ENCODE measurements around the gene CDYL2.
"Not testable (repeated sequence)": the region's sequence is repeated elsewhere in the genome, so short reads cannot be mapped to it uniquely, and the experiment has no call there.

Gene CDYL2

DNA sequence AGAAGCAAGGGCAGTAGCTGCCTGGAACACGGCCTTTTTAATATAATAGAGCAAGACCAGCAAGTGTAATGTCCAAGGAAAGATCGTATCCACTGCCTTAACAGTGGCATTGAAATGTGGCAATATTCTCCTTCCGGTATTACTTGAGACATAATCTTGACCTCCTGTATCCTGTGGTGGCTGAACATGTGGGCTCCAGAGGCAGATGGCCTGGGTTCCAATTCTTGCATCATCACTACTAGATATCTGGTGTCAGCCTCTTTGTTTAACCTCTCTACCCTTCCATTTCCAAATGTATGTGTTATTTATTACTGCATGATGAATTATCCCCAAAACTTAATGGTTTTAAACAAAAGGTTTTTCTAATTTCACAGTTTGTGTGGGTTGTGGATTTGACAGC, 3.5 kb upstream of the CDYL2 start:
- no peak for DNase-seq

DNA sequence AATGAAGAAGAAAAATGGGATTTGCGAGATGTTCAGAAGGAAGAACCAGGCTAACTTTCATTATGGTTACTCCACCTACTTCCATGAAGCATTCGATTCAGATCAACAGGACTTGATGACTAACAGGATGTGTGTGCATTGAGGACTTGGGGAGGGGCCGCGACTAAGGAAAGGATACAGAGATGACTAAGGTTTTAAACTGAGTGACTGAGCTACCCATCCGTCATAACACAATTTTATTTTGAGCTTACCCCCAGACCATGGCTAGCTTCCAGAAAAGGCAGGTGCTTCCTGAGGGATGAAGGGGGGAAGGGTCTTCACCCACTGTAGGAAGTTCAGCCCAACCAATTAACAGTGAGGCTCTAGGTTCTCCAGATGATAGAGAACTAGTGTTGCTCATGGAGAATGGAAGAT, 2.5 kb upstream of the CDYL2 start:
- no peak for DNase-seq

DNA sequence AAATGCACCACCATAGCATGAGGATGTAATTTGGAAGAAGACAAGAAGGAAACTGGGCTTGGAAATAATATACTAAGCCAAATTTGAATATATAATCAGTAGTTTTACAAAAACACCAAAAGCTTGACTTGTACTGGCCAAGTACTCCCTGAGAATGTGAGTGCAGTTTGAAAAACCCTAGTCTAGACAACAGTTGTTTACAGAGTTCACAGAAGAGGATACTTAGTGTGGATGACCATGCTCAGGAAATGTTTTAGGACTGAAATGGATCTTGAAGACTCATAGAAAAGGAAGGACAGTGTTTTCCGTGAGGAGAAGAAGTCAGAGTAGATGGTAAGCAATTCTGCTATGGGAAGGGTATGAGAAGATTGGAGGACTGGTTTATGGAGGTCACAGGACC, 1.9 kb upstream of the CDYL2 start:
- DNase-seq: no peak

DNA sequence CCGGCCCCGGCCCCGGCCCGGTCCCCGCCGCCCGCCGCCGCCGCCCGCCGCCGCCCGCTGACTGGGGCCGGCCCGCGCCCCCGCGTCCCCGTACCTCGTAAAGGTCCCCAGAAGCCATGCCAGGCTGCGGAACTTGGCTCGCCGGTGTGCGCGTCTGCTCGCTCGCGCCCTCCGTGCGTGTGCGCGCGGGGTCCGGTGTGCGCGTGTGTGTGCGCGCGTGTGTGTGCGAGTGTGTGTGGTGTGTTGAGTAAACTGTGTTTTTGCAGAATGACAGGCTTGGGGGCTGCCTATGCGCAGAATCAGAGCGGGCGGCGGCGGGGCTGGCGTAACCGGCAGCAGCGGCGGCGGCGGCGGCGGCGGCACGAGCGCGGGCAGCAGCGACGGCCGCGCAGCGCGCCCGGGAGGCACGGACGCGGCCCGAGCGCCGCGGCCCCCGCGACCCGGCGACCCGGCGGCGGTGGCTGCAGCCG, 307 bp downstream of the CDYL2 start:
- no peak for DNase-seq

DNA sequence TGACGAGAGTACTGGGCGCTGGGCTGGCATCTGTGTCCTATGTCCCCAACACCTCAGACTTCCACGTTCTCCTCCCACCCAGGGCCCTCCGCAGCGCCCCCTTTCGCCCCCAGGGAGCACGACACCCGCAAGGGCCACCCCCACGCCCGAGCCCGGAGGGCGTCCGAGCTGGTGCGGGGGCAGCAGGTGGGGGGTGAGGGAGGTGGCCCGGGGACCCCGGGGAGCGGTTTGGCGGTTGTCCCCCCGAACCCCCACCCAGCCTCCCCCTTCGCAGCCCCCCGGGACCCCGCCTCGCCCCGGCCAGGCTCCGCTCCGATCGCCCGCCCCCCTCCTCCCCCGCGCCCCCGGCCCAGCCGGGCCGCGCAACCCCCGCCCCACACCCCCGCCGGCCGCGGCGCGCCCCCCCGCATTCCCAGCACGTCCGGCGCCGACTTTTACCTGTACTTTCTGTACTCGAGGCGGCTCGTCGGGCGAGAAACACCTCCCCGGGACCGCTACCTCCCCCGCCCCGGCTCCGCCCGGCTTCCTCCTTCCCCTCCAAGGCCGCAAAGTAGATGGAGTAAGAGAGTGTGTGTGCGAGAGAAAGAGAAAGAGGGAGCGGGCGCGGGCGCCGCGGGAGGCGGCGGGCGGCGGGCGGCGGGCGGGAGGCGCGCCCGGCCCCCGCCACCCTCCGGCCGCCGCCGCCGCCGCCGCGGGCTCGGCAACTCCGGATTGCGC, 901 bp downstream of the CDYL2 start:
- no peak for DNase-seq

DNA sequence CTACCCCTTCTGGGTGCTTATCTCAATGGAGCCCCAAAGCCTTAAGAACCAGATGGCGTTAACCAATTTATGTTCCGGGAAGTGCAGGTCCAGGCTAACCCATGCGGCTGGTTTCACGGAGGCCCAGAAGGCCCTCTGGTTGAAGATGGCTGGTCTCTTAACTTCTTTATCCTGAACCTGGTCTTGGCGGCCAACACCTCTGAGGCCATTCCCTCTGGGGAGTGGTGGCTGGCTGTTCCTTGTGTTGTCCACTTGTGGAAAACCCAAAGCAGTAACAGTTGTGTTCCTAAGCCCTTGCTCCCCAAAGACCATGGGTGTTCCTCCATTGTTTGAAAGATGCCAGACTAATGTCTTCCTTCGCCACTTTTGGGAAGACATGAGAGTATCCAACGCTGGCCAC, 1.5 kb downstream of the CDYL2 start:
- DNase-seq: no peak

DNA sequence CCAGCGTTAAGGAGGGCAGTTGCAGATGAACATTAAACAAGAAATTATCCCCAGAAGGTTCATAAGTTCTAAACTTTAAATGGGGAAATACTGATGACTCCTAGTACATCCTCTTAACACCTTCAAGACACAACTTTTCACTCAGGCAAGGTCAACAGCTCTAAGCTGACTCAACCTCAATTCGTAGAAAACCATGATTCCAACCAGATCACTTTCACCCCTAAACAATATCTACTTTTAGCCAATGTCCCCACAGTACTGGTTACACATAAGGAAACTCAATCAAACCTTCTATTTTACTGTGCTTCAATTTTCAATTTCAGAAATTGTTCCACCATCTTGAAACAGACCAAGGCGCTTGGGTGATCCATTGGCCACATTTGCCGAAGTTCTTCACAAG, 2.3 kb downstream of the CDYL2 start:
- no peak for DNase-seq

DNA sequence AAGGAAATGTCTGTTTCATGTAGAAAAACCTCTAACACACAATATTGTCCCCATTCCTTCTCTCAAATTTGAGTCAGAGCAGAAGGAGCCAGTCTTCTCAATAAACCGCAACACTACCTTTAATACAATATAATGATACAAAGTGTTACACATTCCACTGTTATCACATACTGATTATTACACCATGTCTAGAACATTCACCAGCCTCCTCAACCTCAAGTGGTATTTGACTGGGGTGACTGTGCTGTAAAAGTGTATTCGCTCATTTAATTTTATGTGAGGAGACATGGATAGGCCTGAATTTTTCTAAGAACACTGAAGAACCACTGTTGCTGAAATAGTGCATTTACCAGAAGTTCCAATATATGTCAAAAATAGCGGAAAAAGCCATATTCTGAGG, 10.3 kb downstream of the CDYL2 start:
- DNase-seq: no peak

DNA sequence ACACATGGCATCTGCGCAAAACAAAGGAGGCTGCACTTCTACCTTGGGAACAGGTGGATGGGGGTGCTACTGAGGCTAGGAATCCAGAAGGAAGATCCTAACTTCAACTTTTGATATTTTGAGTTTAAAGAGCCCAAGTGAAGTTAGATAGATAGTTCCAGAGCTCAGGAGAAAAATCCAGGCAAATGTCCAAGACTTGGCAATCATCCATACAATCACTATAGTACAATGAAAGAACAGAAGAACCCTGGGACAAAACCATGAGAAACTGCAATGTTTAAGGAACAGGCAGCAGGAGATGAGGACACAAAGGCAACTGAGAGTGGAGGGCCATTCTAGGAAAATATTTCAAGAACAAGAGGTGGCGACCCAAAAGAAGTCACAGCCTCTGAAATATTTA, 12.4 kb downstream of the CDYL2 start:
- DNase-seq: no peak

DNA sequence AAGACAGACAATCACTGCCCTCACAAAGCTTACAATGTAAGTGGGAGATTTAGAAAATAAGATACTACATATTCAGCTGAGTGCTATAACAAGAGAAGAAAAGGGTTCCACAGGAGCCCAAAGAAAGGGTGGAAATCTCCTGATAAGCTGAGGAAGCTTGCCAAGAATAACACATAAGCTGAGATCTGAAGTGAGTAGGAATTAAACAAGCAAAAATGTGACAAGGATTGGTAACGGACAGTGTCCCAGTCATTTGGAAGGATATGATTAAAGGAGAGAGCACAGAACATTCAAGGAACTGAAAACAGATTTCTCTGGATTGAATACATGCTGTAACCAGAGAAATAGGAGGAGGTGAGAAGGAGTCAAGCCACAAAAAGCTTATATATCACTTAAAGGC, 13.0 kb downstream of the CDYL2 start:
- DNase-seq: no peak

DNA sequence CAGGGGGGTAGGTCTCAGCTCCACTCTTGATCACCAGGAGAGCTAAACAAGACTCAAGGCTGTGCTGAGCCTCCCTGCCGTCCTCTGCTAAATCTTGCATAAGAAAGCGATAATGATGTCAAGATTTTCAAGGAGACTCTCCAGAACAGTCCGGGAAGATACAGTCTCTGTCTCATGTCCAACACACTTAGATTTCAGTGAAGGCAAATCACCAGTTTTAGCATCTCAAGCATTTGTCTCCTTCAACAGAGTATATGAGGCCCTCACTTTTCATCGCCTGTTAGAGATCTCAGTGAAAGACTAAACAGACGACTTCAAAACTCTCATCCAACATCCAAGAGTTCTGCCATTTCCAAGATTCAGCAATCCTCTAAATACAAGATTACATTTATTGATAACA, 13.6 kb downstream of the CDYL2 start:
- no peak for DNase-seq

DNA sequence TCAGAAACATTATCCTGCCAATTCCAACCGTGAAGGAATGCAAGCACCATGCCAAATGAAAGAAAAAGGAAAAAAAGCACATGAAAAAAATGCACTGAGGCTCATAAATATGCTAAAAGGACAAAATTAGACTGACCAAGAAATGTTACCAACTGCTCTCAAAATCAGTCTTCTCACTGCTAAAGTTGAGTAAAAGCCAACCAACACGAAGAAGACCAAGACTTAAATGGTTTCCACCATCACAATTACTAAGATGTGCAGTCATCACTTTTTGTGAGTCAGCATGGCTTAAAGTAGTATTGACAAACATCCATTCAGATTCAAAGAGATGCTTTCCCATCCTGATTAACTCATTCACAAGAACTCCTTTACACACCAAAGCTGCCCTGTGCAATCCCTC, 16.4 kb downstream of the CDYL2 start:
- no peak for DNase-seq

DNA sequence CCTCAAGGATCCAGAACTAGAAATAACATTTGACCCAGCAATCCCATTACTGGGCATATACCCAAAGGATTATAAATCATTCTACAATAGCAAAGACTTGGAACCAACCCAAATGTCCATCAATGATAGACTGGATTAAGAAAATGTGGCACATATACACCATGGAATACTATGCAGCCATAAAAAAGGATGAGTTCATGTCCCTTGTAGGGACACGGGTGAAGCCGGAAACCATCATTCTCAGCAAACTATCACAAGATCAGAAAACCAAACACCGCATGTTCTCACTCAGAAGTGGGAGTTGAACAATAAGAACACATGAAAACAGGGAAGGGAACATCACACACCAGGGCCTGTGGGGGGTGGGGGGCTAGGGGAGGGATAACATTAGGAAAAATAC, 17.8 kb downstream of the CDYL2 start:
- DNase-seq: not testable (repeated sequence)

DNA sequence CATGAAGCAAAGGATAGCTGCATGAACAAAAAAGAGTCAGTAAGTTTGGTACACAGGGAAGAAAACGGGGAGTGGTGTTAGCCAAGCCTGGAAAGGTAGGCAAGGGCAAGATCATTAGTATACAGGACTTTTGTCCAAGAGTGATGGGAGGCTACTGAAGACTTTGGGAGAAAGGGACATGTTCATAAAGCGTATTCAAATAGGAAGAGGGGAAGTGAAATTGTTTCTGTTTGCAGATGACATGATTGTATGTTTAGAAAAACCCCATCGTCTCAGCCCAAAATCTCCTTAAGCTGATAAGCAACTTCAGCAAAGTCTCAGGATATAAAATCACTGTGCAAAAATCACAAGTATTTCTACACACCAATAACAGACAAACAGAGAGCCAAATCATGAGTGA, 19.4 kb downstream of the CDYL2 start:
- no peak for DNase-seq

DNA sequence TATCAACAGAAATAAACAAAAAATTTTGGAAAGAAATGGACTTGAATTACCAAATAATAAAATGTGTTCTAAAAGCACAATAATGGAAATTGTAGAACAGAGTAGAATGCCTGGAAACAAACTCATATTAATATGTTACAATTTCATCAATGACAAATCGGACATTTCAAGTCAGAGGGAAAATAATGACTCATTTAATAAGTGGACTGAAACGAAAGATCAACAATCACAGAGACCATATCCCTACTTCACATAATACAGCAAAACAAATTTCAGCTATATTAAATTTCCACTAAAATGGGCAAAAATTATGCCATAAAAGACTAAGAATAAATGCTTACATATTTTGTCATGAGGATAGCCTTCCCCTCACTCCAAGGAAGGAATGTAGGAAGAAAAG, 25.7 kb downstream of the CDYL2 start:
- no peak for DNase-seq

DNA sequence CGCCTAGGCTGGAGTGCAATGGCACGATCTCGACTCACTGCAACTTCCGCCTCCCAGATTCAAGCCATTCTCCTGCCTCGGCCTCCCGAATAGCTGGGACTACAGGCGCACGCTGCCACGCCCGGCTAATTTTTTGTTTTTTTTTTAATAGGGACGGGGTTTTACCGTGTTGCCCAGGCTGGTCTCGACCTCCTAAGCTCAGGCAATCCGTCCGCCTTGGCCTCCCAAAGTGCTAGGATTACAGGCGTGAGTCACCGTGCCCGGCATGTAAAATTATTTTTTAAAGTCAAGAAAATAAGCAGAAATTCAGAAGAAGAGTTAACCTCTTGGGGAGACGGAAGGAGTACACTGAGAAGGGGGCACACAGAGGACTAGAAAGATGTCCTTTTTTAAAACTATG, 27.5 kb downstream of the CDYL2 start:
- DNase-seq: no peak

DNA sequence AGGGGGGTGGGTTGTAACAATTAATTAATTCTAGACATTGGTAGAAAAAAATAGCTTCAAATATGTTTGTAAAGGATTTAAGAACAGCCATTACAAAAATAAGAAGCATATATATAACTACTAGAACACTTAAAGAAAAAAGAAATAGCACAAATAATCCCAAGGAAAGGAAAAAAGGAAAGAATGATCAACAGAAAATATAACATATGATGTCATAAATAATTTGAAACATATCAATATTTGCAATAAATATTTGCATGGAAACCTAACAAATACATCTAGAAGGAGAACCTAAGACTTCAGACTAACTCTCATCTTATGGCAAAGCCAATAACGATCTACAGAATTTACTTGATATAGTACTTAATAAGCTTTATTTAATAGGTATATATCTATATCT, 28.9 kb downstream of the CDYL2 start:
- DNase-seq: no peak

DNA sequence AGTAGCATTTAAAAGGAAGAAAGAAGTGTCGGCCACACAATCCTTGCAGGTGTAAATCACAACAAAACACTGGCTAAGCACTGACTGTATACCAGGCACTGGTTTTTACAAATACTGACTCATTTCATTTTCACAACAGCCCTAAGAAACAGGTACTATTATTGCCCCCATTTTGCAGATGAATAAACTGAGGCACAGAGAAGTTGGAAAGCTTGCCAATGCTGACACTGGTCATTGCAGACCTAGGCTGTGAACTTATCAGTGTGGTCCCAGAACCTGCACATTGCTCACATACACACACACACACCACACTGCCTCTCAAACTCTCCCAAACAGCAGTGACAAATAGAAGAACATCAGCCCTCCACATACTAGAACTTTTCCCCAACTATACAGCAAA, 37.6 kb downstream of the CDYL2 start:
- DNase-seq: no peak

DNA sequence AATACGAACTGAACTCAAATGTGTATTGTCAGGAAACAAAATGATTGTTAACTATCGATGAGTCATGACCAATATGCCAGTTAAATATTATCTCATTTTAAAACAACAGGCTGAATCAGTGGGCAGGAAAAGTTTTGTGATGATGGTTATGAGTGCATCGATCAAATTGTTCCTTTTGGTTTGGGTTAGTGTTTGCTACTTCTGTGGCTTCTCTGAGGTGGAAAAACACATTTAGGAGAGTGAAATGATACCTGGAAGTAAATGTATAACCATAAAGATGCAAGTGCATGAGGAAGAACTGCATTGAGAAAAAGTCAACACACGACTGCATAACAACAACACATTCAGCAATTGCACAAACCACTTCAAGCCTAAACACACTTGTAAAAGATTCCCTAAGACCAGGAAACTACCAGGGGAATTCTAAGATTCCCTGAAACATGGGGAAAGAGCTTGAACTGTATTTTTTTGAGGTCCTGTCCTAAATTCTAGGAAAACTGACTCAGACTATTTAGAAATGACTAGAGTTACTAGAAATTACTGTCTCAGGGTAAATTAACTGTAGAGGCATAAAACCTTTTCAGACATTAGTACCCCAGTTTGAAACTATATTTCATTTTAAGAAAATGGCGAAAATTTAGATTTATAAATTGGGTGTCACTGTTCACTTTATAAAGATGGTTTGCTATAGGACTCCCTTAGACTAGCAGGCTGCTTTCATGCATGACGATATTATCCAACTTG, 44.8 kb downstream of the CDYL2 start:
- no peak for DNase-seq

DNA sequence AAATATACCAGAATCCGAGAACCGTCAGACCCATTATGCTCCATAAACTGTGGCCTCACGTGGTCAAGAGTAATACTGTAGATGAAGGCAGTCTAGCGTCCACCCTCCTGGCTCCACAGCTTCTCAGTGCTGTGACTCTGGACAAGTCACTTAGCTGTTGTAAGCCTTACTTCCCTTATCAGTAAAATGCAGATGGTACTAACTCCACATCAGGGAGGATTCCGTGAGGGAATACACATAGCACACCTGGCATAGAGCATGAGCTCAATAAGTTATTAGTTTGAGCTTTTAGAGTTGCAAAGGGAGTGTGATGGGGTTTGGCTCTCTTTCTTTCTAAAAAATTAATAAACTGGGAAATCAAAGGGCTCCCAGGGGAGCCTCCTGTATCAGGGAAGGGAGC, 49.9 kb downstream of the CDYL2 start:
- no peak for DNase-seq

DNA sequence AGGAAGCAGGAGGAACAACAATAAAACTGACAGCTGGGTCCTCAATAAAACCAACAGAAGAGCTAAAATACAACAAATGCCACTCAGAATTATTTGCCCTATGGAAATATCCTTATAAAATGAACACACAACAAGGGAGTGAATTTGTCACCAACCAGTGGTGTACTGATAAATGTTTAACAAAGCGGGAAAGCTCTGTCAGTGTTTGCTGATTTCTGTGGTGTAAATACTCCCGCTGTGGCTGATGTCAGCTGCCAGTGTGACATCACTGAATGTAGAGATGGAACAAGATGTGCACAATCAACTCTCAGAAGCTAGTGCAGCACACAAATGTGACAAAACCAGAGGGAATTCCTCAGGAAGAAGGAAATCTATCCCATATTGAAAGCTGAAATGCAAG, 51.9 kb downstream of the CDYL2 start:
- no peak for DNase-seq

DNA sequence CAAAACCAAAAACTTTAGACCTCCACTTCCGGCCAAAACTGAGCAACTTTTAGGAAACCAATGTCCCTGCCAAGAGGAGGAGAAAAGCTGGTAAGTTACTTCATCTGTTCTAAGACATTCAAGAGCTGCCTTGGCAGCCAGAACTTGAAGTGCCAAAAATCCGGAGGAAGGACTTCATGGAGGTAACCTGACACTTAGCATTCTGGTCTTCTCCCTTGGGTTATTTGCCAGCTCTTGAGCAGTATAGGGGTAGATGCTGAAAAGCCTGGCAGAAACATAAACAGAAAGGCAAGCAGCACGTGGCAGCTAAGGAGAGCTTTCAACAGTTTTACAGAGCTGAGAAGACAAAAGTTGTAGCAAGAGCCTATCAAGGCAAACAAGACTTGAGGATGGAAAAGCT, 53.2 kb downstream of the CDYL2 start:
- DNase-seq: no peak

DNA sequence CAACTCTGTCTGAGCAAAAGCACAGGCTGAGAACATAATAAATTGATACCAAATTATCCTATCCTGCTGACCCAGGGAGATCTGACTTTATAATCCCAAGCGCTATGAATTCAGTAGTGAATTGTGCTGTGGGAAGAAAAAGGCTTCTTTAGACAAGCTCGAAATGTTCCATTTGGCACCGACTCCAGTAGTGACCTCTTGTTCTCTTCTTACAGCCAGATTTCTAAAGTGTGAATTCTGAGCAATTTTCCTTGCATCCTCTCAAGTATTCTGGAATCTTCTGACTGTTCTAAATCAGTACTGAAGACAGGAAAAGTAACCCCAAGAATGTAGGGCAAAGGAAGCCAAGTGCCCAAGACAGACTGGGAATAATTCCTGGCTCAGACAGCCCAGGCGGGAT, 58.2 kb downstream of the CDYL2 start:
- DNase-seq: no peak

DNA sequence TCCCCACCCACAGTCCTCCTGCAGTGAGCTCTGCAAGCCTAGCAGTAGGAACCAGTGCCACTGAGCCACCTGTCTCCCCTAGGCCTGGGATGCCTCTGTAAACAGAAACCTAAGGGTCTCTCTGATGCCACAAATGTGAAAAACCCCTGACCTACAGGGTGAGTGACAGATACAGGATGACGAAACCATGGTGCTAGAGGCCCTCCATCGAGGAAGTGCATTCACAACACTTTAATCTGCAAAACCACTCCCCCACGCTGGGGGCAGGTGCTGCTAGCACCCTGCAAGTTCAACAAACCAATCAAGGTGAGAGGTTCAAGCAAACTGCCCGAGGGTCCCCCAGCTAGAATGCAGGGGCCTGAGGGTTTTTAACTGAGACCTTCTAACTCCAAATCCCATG, 59.5 kb downstream of the CDYL2 start:
- no peak for DNase-seq

DNA sequence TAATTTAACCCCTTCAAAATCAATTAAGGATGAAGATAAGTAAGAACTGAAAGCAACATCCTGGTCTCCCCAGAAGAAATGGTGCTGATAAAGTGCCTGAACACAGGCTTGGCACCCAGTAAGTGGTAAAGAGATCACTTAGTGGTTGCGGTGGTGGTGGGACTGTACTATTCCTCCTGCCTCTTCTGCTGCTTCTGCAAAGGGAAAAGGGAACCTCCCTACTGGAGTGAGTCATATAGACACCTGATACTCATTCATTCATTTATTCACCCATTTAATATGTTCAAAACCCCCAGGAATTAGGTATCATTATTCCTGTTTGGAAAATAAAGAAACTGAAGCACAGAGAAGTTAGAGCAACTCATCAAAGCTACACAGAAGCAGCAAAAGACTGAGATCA, 60.6 kb downstream of the CDYL2 start:
- no peak for DNase-seq

Data from SHP77 (cell line).